Medulla oblongata (tissue), 1 donor: ENCODE data around the gene RPGRIP1.
"Not testable (repeated sequence)": the region's sequence is repeated elsewhere in the genome, so short reads cannot be mapped to it uniquely, and the experiment has no call there.

Source experiments
- DNase-seq: peaks from one replicate; pipeline ENCODE4 v3.0.0-alpha.2; 2015; ENCODE audit errors: extremely low spot score

The RPGRIP1 gene

GRCh38 chr14:21279783-21280182 lies at the start of gene RPGRIP1:
Gene RPGRIP1 (plus strand): TSS chr14:21280083. CDS start chr14:21287977, 7,894 bp downstream.
- no peak for DNase-seq

DNA sequence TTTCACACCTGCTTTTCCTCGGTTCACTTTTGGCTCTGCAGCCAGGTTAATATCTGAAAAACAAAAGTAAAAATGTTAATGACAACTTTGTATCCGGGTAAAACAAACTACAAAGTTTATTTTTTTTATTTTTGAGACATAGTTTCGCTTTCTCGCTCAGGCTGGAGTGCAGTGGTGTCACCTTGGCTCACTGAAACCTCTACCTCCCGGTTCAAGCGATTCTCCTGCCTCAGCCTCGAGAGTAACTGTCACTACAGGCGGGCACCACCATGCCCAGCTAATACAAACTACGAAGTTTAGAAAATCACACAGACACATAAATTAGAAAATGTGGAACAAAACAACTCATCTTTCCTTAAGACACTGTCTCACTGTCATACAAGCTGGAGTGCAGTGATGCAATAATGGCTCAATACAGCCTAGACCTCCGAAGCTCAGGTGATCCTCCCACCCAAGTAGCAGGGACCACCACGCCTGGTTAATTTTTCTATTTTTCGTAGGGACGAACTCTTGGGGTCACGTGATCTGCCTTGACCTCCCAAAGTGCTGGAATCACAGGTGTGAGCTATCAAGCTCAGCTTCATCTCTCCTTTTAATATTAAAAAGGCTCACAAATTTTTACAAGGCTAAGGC lies 48.7 kb upstream of the RPGRIP1 start:
- DNase-seq, result no peak

DNA sequence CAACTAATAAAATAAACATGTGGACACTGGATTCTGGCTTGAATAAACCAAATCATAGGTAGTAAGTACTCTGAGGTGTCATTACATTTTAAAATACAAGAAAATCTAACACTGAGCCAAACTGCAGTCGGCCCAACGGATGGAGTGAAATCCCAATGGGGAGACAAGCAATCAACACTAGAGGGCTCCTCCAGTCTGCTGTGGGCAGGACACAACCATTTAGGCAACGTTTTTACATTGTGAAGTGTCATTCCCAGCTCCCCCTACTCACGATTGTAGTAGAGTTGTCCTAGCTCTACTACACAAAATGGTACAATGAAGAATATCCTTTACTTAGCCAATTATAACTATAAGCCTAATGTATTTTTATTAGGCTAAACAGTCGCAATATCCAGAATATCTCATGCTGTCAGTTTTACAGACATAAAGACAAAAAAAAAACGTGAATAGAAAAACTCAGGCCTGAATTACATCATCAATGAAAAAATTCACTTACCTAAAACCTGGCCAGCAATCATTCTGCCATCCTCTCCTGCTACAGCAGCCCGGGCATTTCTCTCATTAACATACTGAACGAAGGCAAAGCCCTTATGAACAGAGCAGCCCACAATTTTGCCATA lies 46.3 kb upstream of the RPGRIP1 start:
- no peak for DNase-seq

DNA sequence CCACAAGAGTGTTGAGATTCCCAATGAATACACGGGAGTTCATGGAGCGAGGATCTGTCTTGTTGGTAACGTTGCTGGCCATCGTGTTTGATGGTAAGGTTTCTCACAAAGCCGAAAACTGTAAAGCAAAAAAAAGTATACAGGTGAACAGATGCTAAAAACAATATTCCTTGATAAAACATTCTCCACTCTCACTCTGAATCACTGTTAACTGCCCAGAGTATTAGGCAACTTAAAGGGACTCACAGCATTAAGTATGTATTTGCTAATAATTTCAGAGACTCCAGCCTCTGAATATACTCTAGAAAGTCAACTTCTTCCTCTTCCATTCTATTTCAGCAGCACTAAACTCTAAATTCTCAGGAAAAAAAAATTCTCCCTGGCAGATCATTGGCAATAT lies 45.8 kb upstream of the RPGRIP1 start:
- DNase-seq, result no peak

- DNase-seq, result no peak
Observed at GRCh38 chr14:21236948-21237797, 42.7 kb upstream of the RPGRIP1 start.

DNA sequence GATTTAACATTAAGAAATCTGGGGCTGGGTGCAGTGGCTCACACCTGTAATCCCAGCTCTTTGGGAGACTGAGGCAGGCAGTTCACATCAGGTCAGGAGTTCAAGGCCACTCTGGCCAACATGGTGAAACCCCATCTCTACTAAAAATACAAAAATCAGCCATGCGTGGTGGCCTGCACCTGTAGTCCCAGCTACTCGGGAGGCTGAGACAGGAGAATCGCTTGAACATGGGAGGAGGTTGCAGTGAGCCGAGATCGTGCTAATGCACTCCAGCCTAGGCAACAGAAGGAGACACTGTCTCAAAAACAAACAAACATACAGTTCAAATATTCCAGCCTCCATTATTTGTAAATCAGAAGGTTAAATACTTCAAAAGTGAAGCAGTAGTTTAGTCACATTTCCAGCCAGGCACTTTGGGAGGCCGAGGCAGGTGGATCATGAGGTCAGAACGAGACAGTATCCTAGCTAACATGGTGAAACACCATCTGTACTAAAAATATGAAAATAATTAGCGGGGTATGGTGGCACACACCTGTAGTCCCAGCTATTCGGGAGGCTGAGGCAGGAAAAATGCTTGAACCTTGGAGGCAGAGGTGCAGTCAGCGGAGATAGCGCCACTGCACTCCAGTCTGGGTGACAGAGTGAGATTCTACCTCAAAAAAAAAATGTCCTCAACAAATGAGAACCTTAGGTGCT lies 40.9 kb upstream of the RPGRIP1 start:
- DNase-seq, result no peak

DNA sequence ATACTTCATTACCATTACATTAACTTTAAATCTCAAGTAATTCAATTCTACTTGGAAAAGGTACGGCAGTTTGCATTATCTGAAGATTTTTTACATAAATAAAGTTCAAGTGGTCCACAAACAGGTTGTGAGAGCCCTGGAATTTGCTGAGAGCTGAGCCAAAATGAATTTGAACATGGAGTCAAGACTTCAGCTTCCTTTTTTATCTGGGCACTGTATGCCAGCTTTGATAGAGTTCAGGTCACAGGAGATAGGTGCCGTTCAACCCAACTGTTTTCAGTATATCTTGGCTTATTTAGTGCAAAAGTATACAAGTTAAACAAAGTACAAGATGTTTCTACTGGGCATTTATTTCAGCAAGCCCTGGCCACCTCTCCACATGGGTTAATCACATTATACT lies 39.5 kb upstream of the RPGRIP1 start:
- DNase-seq, result no peak

- peak; percentile 13 for DNase-seq
Observed at GRCh38 chr14:21241218-21241819, 38.6 kb upstream of the RPGRIP1 start.

GRCh38 chr14:21244544-21244943 lies 35.3 kb upstream of the RPGRIP1 start:
- DNase-seq, result no peak

GRCh38 chr14:21245813-21246212 lies 34.1 kb upstream of the RPGRIP1 start:
- no peak for DNase-seq

GRCh38 chr14:21248338-21248737 lies 31.5 kb upstream of the RPGRIP1 start:
- no peak for DNase-seq

GRCh38 chr14:21248739-21249411 lies 31.0 kb upstream of the RPGRIP1 start:
- DNase-seq, result no peak

DNA sequence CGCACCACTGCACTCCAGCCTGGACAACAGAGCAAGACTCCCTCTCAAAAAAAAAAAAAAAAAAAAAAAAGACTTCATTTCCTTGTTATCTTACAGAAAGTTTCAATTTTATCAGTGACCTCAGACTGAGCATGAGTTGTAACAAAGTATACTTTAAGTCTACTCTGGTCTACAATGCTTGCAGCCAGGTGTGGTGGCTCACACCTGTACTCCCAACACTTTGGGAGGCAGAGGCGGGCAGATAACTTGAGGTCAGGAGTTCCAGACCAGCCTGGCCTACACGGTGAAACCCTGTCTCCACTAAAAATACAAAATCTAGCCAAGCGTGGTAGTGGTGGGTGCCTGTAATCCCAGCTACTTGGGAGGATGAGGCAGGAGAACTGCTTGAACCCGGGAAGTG lies 28.7 kb upstream of the RPGRIP1 start:
- no peak for DNase-seq

DNA sequence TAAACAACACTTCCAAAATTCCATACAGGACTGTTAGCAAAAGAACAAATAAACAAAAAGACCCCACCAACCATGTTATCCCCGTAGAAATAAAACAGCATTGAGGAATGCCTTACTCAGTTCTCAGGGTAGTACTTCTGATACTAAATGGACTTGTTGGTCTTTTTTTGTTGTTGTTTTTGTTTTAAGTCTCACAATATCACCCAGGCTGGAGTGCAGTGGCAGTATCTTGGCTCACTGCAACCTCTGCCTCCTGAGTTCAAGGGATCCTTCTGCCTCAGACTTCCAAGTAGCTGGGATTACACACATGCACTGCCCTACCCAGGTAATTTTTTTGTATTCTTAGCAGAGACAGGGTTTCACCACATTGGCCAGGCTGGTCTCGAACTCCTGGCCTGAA lies 27.7 kb upstream of the RPGRIP1 start:
- no peak for DNase-seq

DNA sequence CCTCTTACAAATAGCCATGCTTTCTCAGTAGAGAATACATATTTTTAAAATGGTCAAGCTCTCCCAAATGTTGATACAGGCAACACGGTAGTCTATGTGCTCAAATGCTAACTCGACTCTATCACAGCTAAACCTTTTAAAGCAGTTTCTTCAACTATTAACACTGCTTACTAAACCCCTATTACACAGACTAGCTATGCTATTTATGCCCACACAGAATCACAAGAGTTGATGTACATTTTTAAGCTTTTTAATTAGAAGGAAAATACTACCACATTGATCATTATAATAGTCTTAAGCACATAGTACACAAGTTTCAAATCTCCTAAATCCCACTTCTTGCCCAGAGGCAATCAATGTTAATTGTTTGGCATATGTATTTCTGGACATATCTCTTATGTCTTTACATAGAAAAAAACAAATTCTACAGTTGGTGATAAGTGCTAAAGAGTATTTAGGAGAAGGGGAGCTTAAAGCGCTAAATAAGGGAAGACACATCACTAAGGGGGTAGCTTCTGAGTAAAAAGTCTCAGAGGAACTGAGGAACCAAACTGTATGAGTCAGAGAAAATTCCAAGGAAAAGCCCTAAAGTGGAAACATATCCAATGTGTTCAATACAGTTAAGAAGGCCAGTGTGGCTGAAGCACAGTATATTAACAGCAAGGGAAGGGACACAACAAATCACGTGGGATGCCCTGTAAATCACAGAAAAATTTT lies 24.3 kb upstream of the RPGRIP1 start:
- no peak for DNase-seq

DNA sequence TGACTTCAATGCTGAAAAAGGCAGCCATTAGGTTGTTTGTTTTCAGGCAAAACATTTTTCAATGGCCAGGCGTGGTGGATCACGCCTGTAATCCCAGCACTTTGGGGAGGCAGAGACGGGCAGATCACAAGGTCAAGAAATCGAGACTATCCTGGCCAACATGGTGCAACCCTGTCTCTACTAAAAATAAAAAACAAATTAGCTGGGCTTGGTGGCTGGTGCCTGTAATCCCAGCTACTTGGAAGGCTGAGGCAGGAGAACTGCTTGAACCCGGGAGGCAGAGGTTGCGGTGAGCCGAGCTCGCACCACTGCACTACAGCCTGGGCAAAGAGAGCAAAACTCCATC lies 23.8 kb upstream of the RPGRIP1 start:
- DNase-seq, result not testable (repeated sequence)

DNA sequence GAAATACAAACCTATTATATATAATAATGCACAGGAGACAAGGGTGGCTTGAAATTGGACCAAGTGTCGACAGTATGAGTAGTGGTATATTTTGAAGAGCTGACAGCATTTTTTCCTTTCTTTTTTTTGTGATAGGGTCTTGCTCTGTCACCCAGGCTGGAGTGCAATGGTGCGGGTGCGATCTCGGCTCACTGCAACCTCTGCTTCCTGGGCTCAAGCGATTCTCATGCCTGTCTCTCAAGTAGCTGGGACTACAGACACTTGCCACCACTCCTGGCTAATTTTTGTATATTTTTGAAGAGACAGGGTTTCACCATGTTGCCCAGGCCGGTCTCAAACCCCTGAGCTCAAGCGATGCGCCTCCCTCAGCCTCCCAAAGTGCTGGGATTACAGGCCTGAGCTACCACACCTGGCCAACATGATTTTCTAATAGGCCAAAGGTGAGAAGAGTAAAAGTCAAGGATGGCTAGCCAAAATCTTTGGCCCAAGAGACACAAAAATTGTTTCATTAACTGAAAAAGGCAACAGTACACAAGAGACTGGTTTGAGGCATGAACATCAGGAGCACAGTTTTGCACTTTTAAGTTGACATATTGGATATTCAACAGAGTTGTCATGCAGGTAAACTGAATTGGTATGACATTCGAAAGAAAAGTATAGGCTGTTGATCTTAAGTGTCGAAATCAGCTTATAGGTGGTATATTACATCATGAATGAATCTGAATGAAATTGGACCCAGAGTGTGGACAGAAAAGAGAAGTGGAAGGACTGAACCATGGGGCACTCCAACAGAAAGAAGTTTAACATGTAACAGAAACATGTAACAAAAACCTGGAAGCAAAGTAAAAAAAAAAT lies 23.1 kb upstream of the RPGRIP1 start:
- DNase-seq, result no peak

DNA sequence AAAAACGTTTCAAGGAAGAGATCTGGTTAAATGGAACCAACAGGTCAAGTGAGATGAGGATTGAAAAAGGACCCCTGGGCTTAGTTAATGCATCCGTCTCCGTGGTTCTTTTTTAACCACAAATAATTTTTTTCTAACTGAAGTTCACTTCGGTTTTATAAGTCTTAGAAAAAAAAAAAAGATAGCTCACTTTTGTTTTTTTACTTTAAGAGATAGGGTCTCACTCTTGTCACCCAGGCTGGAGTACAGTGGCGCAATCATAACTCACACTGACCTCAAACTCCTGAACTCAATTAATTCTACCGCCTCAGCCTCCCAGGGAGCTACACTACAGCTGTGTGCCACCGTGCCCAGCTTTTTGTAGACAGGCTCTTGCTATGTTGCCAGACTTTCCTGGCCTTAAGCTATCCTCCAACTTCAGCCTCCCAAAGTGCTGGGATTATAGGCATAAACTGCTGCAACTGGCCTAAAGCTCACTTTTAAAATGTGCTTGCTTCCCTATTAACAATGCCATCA lies 22.4 kb upstream of the RPGRIP1 start:
- no peak for DNase-seq
